Activated naive CD8-positive, alpha-beta T cell treated with anti-CD3 and anti-CD28 coated beads, Interleukin-2, amount 50 U/mL, for 16 hours (primary cell): Measurements from ENCODE around the gene OSBP.
"Not testable (repeated sequence)": the region's sequence is repeated elsewhere in the genome, so short reads cannot be mapped to it uniquely, and the experiment has no call there.

Experiments
- DNase-seq: peaks from one replicate; pipeline ENCODE4 v3.0.0-alpha.2; 2020; ENCODE audit warnings: low read depth, low spot score

OSBP gene

DNA sequence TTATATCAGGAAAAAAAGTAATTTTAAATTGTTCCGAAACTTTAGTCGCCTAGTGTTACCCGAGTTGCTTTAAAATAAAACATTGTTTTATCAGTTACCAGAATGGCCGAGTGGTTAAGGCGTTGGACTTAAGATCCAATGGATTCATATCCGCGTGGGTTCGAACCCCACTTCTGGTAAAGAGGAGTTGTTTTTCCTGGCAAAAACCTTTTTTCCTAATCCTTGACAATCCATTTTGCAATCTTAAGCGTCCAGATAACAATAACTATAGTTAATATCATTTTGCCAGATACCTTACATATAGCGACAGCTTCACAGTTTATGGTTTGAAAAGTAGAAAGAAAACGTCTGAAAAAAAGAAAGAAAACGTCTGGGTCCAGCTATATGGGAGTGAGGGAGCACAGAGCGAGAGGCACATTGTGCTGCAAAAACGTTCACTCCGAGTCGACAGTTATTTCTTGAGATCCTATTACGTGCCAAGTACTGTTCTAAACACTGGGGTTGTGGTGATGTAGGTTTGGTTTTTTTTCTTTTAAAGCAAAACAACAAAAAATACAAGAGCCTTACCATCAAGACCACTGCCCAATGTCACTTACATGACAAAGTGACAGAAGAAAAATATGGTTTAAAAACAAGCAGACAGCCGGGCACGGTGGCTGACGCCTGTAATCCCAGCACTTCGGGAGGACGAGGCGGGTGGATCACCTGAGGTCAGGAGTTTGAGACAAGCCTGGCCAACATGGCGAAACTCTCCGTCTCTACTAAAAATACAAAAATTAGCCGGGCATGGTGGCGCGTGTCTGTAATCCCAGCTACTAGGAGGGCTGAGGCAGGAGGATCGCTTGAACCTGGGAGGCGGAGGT lies 63.7 kb downstream of the OSBP start:
- no peak for DNase-seq

DNA sequence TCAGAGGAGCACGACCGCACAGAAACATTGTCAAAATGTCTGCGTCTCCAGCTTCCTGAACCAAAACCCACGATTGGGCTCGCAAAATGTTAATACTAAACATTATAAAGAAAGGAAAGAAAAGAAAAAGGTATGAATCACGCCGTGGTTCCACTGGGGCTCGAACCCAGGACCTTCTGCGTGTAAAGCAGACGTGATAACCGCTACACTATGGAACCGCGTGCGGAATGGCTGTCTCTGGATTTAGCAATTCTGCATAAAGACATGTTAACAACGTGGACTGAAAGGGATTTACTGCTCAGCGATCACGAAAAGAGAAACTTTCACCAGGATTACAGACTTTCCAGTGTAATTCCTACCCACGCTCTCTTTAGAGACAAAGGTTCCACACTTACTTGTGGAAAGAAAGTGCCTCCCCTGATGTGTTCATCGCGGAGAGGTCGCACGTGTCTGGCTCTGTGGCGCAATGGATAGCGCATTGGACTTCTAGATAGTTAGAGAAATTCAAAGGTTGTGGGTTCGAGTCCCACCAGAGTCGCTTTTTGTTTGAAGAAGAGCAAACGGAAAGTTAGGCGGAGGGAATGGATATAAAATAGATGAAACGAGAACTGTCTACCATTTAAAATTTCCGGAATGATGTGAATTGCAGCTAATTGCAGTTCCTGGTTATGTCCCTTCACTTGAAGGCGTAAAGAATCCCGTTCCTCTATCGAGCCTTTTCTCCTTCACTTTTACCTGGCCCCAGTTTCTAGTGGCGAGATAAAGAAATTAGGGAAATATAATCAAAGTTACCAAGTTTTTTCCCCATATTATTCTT lies 64.5 kb downstream of the OSBP start:
- peak; percentile 61 for DNase-seq

- DNase-seq: peak; percentile 82
Observed at GRCh38 chr11:59550368-59550841, 65.2 kb downstream of the OSBP start.

- DNase-seq: no peak
Observed at GRCh38 chr11:59548309-59548656, 67.3 kb downstream of the OSBP start.

DNA sequence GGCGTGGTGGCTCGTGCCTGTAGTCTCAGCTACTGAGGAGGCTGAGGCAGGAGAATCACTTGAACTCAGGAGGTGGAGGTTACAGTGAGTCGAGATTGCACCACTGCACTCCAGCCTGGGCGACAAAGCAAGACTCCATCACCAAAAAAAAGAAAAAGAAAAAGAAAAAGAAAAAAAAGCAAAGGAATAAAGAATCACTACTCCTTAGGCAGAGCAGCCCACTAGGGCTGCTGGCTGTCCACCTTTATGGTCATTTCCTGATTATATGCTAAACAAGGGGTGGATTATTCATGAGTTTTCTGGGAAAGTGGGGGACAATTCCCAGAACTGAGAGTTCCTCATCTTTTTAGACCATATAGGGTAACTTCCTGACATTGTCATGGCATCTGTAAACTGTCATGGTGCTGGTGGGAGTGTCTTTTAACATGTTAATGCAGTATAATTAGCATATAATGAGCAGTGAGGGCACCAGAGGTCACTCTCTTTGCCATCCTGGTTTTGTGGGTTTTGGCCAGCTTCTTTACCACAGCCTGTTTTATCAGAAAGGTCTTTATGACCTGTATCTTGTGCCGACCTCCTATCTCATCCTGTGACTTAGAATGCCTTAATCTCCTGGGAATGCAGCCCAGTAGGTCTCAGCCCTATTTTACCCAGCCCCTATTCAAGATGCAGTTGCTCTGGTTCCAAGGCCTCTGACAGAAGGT lies 67.8 kb downstream of the OSBP start:
- not testable (repeated sequence) for DNase-seq

GRCh38 chr11:59545179-59546020 lies 70.2 kb downstream of the OSBP start:
- no peak for DNase-seq

DNA sequence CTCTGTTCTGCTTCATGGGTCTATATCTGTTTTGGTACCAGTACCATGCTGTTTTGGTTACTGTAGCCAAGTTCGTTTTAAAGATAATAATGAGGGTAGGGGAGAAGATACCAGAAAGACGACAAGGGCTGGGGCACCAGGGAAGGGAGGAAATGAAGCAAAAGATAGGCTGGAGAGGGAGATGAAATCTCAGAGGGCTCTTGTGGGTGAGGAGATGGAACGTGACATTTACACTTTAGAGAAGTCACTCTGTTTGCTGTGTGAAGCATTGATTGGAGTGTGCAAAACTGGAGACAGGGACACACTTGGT lies 70.8 kb downstream of the OSBP start:
- DNase-seq: no peak

DNA sequence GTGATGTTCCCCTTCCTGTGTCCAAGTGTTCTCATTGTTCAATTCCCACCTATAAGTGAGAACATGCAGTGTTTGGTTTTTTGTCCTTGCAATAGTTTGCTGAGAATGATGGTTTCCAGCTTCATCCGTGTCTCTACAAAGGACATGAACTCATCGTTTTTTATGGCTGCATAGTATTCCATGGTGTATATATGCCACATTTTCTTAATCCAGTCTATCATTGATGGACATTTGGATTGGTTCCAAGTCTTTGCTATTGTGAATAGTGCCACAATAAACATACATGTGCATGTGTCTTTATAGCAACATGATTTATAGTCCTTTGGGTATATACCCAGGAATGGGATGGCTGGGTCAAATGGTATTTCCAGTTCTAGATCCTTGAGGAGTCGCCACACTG lies 71.9 kb downstream of the OSBP start:
- not testable (repeated sequence) for DNase-seq

GRCh38 chr11:59542142-59542810 lies 73.3 kb downstream of the OSBP start:
- no peak for DNase-seq

DNA sequence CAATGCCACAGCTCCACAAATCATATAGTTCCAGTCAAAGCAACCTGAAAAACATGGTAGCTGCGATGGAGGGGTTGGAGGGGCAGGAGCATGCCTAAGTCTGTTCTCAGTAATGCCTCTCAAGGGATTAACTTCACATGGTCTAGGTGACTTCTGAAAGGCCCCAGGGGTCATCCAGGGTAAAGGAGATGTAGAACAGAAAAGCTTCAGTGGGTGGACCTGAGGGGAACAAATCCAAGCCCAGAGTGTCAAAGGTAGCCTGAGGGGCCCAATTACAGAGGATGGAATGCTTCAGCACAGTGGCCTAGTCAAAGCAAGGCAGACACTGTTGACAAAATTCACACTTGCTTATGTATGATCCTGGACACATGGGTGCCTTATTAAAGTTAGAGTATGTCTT lies 80.9 kb downstream of the OSBP start:
- no peak for DNase-seq

DNA sequence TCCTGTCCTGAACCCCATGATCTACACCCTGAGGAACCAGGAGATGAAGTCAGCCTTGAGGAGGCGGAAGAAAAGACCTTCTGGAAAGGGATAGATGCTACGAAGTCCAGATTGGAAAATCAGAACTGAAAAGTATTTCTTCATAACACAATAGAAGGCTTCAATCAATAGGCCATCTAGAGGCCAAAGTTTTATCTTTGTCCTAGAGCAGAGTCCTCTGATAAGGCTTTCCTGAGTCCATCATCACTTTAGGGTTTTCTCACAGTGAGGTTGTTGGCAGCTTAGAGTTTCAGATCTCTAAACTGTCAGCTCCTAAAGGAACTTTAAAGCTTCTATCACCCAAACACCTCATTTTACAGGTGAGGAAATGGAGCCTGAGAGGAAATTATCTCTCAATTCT lies 83.0 kb downstream of the OSBP start:
- no peak for DNase-seq

- no peak for DNase-seq
Observed at GRCh38 chr11:59528711-59529110, 86.9 kb downstream of the OSBP start.
